Transverse colon (tissue), 4 donors: ENCODE results near the gene BCAS2. TPM values are rescaled to one million over a fixed set of nuclear protein-coding genes. Genes with fewer than 3 reads are reported as not detected.

Experiments used
- DNase-seq: peaks from one replicate; pipeline ENCODE4 v3.0.0-alpha.2; 2019
- H3K27ac ChIP-seq, 4 donors: fragments of 200-600 bp; sonication (generic); 2 replicates each; pipeline ENCODE4 v1.5.1; 2016 to 2018; ENCODE audit warnings: inconsistent platforms in 4 of 4
- H3K27me3 ChIP-seq: fragments of 200-600 bp; sonication (generic); 2 replicates; pipeline ENCODE4 v1.5.1; 2017; ENCODE audit warnings: inconsistent platforms
- H3K36me3 ChIP-seq, 4 donors: fragments of 200-600 bp; sonication (generic); 2 replicates each; pipeline ENCODE4 v1.5.1; 2017 to 2019; ENCODE audit warnings: inconsistent platforms in 4 of 4
- H3K4me1 ChIP-seq, 4 donors: fragments of 200-600 bp; sonication (generic); 2 replicates each; pipeline ENCODE4 v1.5.1; 2017 to 2020; ENCODE audit warnings: inconsistent platforms in 4 of 4
- H3K4me3 ChIP-seq, 4 donors: fragments of 200-600 bp; sonication (generic); 1 replicate in 1 of 4; 2 replicates in 3 of 4; pipeline versions ENCODE4 v1.5.1 to v1.6.1; 2017 to 2019; ENCODE audit warnings: inconsistent platforms in 4 of 4
- H3K9me3 ChIP-seq, 2 donors: fragments of 200-600 bp; sonication (generic); 2 replicates each; pipeline ENCODE4 v1.5.1; 2017 to 2019; ENCODE audit warnings: inconsistent platforms in 2 of 2
- CTCF ChIP-seq, 5 experiments: fragments of 200-600 bp in 3 of 5; fragments of 450-650 bp in 2 of 5; sonication (generic) in 3 of 5; IDR thresholded peaks; 1 replicate in 2 of 5; 2 replicates in 3 of 5; pipeline ENCODE4 v1.5.1; 2016 to 2017; ENCODE audit warnings: antibody characterized with exemption in 5 of 5, inconsistent platforms in 3 of 5, mild to moderate bottlenecking in 2 of 5, moderate library complexity in 1 of 5
- POLR2AphosphoS5 ChIP-seq, 3 donors: sonication (generic); formaldehyde crosslinking; IDR thresholded peaks; one replicate each; pipeline ENCODE4 v1.6.1; 2016; ENCODE audit warnings: antibody characterized with exemption in 3 of 3
- WGBS, 2 donors: methylation state at CpG; one replicate each; pipeline ENCODE4 v1.1.5; 2018; ENCODE audit warnings: low coverage in 1 of 2; 5-methylcytosine and 5-hydroxymethylcytosine counted together
- in situ Hi-C, 4 donors: fragments of 200-750 bp; cut with MboI; loops; one replicate each; pipeline versions ENCODE4 v1.15.0 to v1.15.1; 2017; ENCODE audit warnings: low sequenced_read_pairs in 3 of 4, low pct_ligation_motif_present in 1 of 4, low pct_unique_long_range_greater_than_20kb in 1 of 4
- intact Hi-C: fragments of 100-400 bp; cut with DNase I; formaldehyde crosslinking; loops from one replicate; pipeline ENCODE4 v1.15.1; 2023; ENCODE audit warnings: low total_unique reads
- total RNA-seq, 4 donors: library from RNA; depleted of rRNA; stranded (reverse); fragments of >200 nt; gene quantifications; one replicate each; pipeline ENCODE4 v1.1.0, GENCODE V29; 2016

The BCAS2 gene
- total RNA-seq, 4 donors from 2014 or later, result 22.4 to 26.5 (median 24.5) TPM

- Histone ChIP-seq H3K27ac (no peak overlapping the region), H3K9me3 (no peaks in the 10 kb centered on the region), H3K36me3 (no peaks in the 10 kb centered on the region), H3K27me3 (no peaks in the 10 kb centered on the region), H3K4me3 (no peak overlapping the region), H3K4me1 (no peaks in the 10 kb centered on the region)
- in situ Hi-C loops, result no loop called here
- 80 to 89% methylated on average over 1 to 2 of the region's 2 CpGs for WGBS, 2 donors
- TF ChIP-seq POLR2AphosphoS5 (IDR thresholded peaks at IDR 0.05), result no peak
- TF ChIP-seq CTCF (IDR thresholded peaks at IDR 0.05), result no peak
- intact Hi-C loops, result no loop called here
- no peak for DNase-seq
These were observed 59.2 kb downstream of the BCAS2 start for GRCh38 chr1:114522264-114522575.

GRCh38 chr1:114521396-114522263 is 59.8 kb downstream of the BCAS2 start:
- DNase-seq, result no peak
- H3K9me3 ChIP-seq, result no peaks in the 10 kb centered on the region
- in situ Hi-C loops (no loop called here), intact Hi-C loops (no loop called here)
- no peak overlapping the region for H3K4me3 ChIP-seq
- no peaks in the 10 kb centered on the region for H3K4me1 ChIP-seq
- H3K27ac ChIP-seq, result no peak overlapping the region
- WGBS, 2 donors, result 88 to 91% methylated on average over 7 to 8 of the region's 8 CpGs
- no peaks in the 10 kb centered on the region for H3K36me3 ChIP-seq
- no peak for TF ChIP-seq CTCF (IDR thresholded peaks at IDR 0.05)
- TF ChIP-seq POLR2AphosphoS5 (IDR thresholded peaks at IDR 0.05), result no peak
- no peaks in the 10 kb centered on the region for H3K27me3 ChIP-seq

Other genes starting within 250 kb of the BCAS2 start
- 10 to 100 TPM; 35.4 to 53.7 (median 44.1) TPM for gene TRIM33, start 70.4 kb downstream of the BCAS2 start, total RNA-seq
- 1 to 10 TPM in 3 of 4 donors, under 1 TPM in 1; 0.80 to 2.5 (median 1.4) TPM for gene DENND2C, start 88.4 kb upstream of the BCAS2 start, total RNA-seq
- gene AMPD1, start 113.9 kb upstream of the BCAS2 start, total RNA-seq, result 1 to 10 TPM in 2 of 4 donors, under 1 TPM in 1, not detected in 1; 0.82 to 3.2 (median 1.9) TPM
- gene NRAS, start 135.2 kb upstream of the BCAS2 start, total RNA-seq, result 10 to 100 TPM; 14.5 to 56.3 (median 44.6) TPM
- 1,000 to 10,000 TPM in 1 of 4 donors, 100 to 1,000 TPM in 3; 264 to 1,040 (median 739) TPM for gene CSDE1, start 176.4 kb upstream of the BCAS2 start, total RNA-seq
- 10 to 100 TPM; 20.9 to 44.5 (median 35.3) TPM for gene SIKE1, start 199.1 kb upstream of the BCAS2 start, total RNA-seq